Activated CD4-positive, CD25-positive, alpha-beta regulatory T cell treated with anti-CD3 and anti-CD28 coated beads, Interleukin-2, amount 50 U/mL, for 24 hours (primary cell): ENCODE measurements around the gene KAZN.

Source experiments
- ATAC-seq, 2 donors: fragments of 150-1000 bp; cut with Tn5 transposase; one replicate each; pipeline ENCODE4 v1.10.0; 2021; ENCODE audit warnings: mild to moderate bottlenecking in 1 of 2, moderate library complexity in 1 of 2

The KAZN gene

GRCh38 chr1:14840374-14840773, 241.9 kb downstream of the KAZN start:
- ATAC-seq = no peak

GRCh38 chr1:14841456-14841855, 243.0 kb downstream of the KAZN start:
- ATAC-seq = no peak

GRCh38 chr1:14841951-14842350, 243.5 kb downstream of the KAZN start:
- ATAC-seq = no peak

GRCh38 chr1:14842361-14842760, 243.9 kb downstream of the KAZN start:
- ATAC-seq = no peak

- ATAC-seq = no peak
These were observed 244.4 kb downstream of the KAZN start for GRCh38 chr1:14842891-14843290.

- ATAC-seq = no peak
These were observed 245.0 kb downstream of the KAZN start for GRCh38 chr1:14843525-14843924.

GRCh38 chr1:14844356-14844755, 245.9 kb downstream of the KAZN start:
- no peak for ATAC-seq

- ATAC-seq = no peak
These were observed 246.6 kb downstream of the KAZN start for GRCh38 chr1:14844923-14845617.

- ATAC-seq = no peak
These were observed 247.4 kb downstream of the KAZN start for GRCh38 chr1:14845851-14846250.

- no peak for ATAC-seq
These were observed 248.2 kb downstream of the KAZN start for GRCh38 chr1:14846688-14847087.

- no peak for ATAC-seq
These were observed 249.7 kb downstream of the KAZN start for GRCh38 chr1:14848203-14848602.

- no peak for ATAC-seq
These were observed 250.1 kb downstream of the KAZN start for GRCh38 chr1:14848625-14849024.

- no peak for ATAC-seq
These were observed 250.6 kb downstream of the KAZN start for GRCh38 chr1:14849038-14849437.

- no peak for ATAC-seq
These were observed 252.1 kb downstream of the KAZN start for GRCh38 chr1:14850563-14850962.

GRCh38 chr1:14851760-14852159, 253.3 kb downstream of the KAZN start:
- ATAC-seq = no peak

GRCh38 chr1:14852291-14852690, 253.8 kb downstream of the KAZN start:
- ATAC-seq = no peak

GRCh38 chr1:14853518-14853917, 255.0 kb downstream of the KAZN start:
- ATAC-seq = no peak

GRCh38 chr1:14855268-14855667, 256.8 kb downstream of the KAZN start:
- no peak for ATAC-seq

- no peak for ATAC-seq
These were observed 257.3 kb downstream of the KAZN start for GRCh38 chr1:14855801-14856200.

- no peak for ATAC-seq
These were observed 259.1 kb downstream of the KAZN start for GRCh38 chr1:14857436-14858195.

- ATAC-seq = no peak
These were observed 263.8 kb downstream of the KAZN start for GRCh38 chr1:14862114-14862771.

- ATAC-seq = no peak
These were observed 266.6 kb downstream of the KAZN start for GRCh38 chr1:14865106-14865505.

- ATAC-seq = no peak
These were observed 268.6 kb downstream of the KAZN start for GRCh38 chr1:14866911-14867612.
